Measurements from ENCODE around the gene KCNC4.

DNA sequence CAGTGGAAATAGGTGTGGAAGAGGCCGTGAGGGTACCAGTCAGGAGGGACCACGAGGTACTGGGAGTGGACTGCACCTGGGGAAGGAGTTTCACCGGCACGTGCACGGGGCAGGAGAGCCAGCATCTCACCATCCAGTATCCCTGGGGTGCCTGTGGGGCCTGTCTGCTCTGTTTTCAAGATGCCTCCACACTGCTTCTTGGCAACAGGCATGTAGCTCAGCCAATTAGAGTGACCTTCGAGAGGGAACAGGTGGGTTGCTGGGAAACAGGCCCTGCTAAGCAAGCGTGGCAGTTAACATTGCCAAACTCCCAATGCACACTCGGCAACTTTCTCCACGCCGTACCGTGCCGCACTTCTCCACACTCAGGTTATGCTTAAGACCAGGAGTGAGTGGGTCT lies 17.7 kb downstream of the KCNC4 start:
- TF ChIP-seq, protein P1, sequence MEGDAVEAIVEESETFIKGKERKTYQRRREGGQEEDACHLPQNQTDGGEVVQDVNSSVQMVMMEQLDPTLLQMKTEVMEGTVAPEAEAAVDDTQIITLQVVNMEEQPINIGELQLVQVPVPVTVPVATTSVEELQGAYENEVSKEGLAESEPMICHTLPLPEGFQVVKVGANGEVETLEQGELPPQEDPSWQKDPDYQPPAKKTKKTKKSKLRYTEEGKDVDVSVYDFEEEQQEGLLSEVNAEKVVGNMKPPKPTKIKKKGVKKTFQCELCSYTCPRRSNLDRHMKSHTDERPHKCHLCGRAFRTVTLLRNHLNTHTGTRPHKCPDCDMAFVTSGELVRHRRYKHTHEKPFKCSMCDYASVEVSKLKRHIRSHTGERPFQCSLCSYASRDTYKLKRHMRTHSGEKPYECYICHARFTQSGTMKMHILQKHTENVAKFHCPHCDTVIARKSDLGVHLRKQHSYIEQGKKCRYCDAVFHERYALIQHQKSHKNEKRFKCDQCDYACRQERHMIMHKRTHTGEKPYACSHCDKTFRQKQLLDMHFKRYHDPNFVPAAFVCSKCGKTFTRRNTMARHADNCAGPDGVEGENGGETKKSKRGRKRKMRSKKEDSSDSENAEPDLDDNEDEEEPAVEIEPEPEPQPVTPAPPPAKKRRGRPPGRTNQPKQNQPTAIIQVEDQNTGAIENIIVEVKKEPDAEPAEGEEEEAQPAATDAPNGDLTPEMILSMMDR (IDR thresholded peaks at IDR 0.05), result no peak
- no peak for TF ChIP-seq POLR2A (IDR thresholded peaks at IDR 0.05)
